ENCODE results near the gene ATP6V0D1. TPM values are rescaled to one million over a fixed set of nuclear protein-coding genes. Genes with fewer than 3 reads are reported as not detected.
A peak's percentile ranks its signal among the peaks of the same experiment; 100 is the strongest.

The ATP6V0D1 gene
- total RNA-seq, 1 experiment from 2014 or later: 48.6 TPM

DNA sequence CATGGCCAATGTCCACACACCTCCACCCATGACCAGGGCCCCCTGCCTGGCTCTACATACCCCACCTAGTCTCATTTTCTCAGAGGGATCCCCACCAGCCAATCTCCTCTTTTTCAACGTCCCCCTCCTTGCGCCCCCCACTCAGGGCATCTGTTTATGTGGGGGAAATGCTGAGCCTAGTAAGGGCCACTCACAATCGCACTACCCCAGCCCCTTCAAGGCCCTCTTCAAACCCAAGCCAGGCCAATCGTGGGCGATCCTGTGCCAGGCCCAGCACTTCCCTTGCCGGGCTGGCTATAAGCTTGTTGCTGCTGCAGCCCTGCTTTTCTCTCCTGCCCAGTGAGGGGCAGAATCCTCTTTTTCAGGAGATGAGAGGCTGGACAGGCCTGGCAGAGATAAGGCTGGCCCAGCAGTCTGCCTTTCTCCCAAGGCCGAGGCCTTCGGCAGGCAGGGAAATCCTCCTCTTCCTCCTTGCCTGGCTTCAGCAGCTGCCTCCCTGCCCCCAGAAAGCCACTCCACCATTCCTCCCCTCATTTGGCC, 33.9 kb downstream of the ATP6V0D1 start:
- Histone ChIP-seq H3K4me1 (peaks cover 19% of the 10 kb centered on the region), H3K4me3 (no peak overlapping the region), H3K27ac (peak overlapping the region; percentile 39), H3K9me3 (replicated peaks) (no peaks in the 10 kb centered on the region), H3K36me3 (no peaks in the 10 kb centered on the region), H3K27me3 (no peaks in the 10 kb centered on the region)
- no peak for DNase-seq

DNA sequence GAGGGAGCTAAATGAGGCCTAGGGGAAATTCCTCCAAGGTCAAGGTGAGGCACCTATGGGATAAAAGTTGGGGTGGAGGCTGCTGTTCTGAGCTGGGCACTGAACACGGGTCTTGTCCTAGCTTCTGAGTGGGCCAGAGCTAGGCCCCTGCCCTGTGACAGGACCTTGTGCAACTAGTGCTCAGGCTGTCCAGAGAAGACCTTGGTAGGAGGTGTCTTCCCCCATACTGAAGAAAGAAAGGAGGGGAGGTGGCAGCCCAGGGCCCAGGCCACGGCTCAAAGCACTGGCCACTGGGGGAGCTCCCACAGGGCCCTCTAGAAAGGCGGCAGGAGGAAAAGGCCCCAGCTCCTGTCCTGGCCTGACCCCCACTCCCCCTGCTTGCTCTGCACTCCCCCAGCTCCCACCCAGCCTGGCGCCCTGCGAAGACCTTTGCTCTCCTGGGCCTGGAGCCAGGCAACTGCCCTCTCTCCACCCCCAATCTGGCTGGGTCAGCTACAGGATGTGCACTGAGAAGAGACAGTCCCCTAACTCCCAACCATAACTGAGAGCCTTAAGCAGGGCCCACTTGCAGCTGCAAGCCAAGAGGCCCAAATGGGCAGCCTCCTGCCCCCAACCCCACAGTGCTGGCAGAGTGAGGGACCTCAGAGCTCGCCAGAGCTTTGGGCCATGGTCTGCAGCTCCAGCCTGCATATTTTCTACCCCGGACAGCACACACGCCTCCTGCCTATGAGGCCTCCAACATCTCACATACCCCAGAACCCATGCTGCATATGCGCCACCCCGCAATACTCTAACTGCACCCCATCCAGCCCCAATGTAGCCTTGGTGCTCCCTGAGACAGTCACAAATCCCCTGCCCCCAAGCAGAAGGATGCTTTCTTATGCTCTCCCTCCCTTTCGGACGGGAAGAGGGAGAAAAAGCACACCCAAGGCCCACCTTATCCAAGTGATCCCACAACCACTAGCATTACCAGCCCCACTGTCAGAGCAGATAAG, 34.7 kb downstream of the ATP6V0D1 start:
- H3K36me3 ChIP-seq: no peaks in the 10 kb centered on the region; the same call in 1 of the 2 replicates
- no peaks in the 10 kb centered on the region for H3K27me3 ChIP-seq
- DNase-seq: no peak
- peaks cover 27% of the 10 kb centered on the region for H3K4me1 ChIP-seq
- no peaks in the 10 kb centered on the region for H3K9me3 ChIP-seq (replicated peaks)
- H3K27ac ChIP-seq: no peak overlapping the region
- no peak overlapping the region for H3K4me3 ChIP-seq

DNA sequence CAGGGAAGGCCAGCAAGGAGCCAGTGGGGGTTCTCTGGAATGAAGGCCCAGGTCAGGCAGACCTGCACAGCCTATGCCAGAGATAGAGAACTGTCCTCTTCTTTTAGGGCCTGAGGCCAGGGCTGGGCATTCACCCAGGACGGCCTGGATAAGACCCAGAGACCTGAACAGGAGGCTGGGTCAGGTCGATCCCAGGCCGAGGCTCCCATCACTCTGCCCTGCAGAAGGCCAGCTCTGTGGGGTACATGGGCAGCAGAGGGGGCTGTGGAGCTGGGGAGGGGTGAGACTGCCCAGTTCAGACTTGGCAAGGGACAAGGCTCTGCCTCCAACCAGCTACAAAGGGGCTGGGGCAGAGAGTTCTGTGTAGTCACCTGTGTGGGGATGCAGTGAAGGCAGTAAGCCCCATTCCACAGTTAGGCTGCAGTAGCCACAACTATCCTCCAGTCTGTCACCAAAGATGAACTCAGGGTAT, 35.5 kb downstream of the ATP6V0D1 start:
- Histone ChIP-seq H3K4me1 (peaks cover 27% of the 10 kb centered on the region), H3K27ac (no peak overlapping the region), H3K36me3 (no peaks in the 10 kb centered on the region; the same call in 1 of the 2 replicates), H3K4me3 (no peak overlapping the region), H3K27me3 (no peaks in the 10 kb centered on the region), H3K9me3 (replicated peaks) (no peaks in the 10 kb centered on the region)
- no peak for DNase-seq

DNA sequence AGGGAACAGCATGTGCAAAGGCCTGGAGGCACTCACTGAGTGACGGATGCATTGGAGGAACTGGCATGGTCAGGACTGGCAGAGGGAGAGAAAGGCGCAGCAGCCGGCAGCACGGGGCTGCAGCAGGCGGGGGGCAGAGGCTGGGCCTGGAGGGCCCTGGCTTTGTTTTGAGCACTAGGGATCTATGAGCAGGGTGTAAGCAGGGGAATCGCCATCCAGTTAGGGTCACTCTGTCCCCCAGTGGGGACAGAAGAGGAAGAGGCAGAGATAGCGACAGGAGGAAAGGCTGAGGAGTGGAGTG, 35.9 kb downstream of the ATP6V0D1 start:
- Histone ChIP-seq H3K27me3 (no peaks in the 10 kb centered on the region), H3K4me1 (peaks cover 27% of the 10 kb centered on the region), H3K27ac (no peak overlapping the region), H3K4me3 (no peak overlapping the region), H3K9me3 (replicated peaks) (no peaks in the 10 kb centered on the region), H3K36me3 (no peaks in the 10 kb centered on the region; the same call in 1 of the 2 replicates)
- DNase-seq: no peak

DNA sequence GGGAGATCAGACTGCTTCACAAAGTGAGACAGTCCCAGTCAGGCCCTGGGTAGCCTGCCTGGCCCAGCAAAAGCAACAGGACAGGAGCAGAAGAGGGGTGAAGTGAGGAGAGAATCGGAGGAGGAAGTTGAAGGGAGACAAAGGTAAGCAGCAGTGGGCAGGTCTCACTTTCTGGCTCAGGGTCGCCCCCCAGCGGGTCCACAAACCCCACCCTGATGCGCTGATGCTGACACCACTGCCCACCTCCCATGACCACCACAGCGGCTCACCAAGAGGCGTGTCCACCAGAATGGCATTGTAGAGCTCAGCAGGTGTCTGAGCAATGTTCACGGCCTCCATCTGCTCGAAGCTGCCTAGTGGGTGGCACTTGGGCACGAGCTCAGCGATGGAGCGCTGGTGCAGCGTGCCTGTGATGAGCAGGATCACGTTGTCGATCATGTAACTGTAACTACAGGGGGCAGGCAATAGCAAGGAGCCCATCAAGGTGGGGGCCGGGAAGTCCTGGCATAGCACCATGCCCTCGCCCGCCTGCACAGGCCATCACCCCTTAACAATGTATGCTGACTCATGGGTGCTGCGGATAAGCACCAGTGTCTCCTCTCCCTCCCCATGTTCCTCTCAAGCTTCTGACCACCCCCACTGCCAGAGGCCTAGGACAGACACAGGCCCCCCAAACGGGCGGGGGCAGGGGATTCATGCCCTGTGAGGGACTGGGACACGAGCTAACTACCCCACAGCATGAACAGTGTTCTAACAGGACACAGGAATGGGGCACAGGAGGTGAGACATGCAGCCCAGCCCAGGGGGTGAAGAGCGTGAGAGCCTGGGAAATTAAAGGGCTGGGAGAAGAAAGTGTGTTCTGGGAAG, 36.5 kb downstream of the ATP6V0D1 start:
- Histone ChIP-seq H3K27me3 (no peaks in the 10 kb centered on the region), H3K36me3 (no peaks in the 10 kb centered on the region; the same call in 1 of the 2 replicates), H3K4me3 (no peak overlapping the region), H3K27ac (no peak overlapping the region), H3K9me3 (replicated peaks) (no peaks in the 10 kb centered on the region), H3K4me1 (peaks cover 25% of the 10 kb centered on the region)
- DNase-seq: no peak

DNA sequence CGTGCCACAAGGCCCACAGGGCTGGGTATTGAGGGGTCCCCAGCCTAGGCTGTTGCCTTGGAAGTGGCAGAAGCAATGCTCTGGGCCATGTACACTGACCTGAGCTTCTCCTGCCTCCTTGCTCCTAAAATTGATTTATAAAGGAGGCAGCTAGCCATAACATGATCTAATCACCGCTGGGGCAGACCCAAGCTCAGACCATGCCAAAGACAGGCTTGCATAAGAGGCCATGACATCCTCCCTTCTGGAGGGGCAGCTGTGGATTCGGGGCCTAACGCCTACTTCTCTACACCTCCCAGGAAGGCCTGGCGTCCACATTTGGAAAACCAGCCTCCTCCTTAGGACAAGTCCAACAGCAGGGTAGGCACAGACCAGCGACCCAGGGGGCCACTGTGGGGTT, 37.7 kb downstream of the ATP6V0D1 start:
- H3K4me1 ChIP-seq: peaks cover 22% of the 10 kb centered on the region
- peaks cover 3% of the 10 kb centered on the region for H3K36me3 ChIP-seq
- no peaks in the 10 kb centered on the region for H3K27me3 ChIP-seq
- no peaks in the 10 kb centered on the region for H3K9me3 ChIP-seq (replicated peaks)
- H3K4me3 ChIP-seq: no peak overlapping the region
- no peak overlapping the region for H3K27ac ChIP-seq
- no peak for DNase-seq

DNA sequence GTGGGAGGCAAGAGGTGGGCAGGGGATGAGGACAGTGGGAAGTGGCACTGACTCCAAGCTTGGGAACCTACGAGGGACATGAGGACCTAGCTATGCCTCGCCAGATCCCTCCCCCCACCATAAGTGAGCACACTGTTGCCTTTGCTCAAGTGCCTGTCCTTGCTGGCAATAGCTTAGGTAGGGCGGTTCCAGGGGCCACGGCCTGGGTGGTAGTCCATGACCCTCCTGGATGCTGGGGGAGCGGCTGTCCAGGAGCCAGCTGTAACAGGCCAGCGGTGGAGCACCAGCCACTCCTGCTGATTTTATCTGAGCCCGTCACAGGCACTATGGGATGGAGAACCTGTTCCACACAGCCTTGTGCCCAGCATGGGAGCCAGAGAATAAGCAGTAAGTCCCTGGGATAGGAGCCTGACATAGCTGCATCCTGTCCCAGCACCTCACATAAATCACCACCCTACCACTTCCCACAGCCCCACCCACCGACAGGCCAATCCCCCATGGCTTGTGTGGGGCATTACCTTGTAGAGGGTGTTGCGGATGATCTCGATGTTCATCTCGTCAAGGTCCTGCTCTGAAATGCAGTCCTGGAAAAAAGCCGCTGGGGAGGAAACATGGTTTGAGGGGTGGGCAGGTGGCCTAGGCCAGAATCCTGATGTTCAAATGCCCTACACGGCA, 38.2 kb downstream of the ATP6V0D1 start:
- H3K36me3 ChIP-seq: peaks cover 6% of the 10 kb centered on the region

DNA sequence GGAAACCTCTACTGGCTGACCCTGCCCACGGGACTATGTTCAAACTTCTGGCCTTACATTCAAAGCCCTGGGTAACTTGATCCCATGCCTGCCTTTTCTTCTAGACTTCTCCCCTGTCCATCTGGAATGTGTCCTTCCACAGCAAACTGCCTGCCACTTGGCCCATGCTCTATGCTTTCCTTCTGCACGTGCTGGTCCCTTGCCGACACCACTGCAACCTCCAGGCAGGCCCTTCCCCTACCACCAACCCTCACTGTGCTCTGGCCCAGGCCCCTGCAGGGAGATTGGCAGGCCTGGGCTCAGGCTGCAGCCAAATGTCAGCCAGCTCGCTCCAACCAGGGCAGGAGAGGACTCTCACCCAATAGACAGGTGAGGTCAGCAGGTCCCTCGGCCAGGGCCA, 39.0 kb downstream of the ATP6V0D1 start:
- H3K27me3 ChIP-seq: no peaks in the 10 kb centered on the region
- peaks cover 12% of the 10 kb centered on the region for H3K4me1 ChIP-seq
- DNase-seq: no peak
- peaks cover 6% of the 10 kb centered on the region for H3K36me3 ChIP-seq
- no peak overlapping the region for H3K4me3 ChIP-seq
- H3K9me3 ChIP-seq (replicated peaks): no peaks in the 10 kb centered on the region
- H3K27ac ChIP-seq: no peak overlapping the region

More for the DNA sequence above, 38.2 kb downstream of the ATP6V0D1 start:
- peaks cover 20% of the 10 kb centered on the region for H3K4me1 ChIP-seq
- H3K27ac ChIP-seq: no peak overlapping the region
- no peaks in the 10 kb centered on the region for H3K9me3 ChIP-seq (replicated peaks)
- no peak for DNase-seq
- H3K27me3 ChIP-seq: no peaks in the 10 kb centered on the region
- H3K4me3 ChIP-seq: no peak overlapping the region

DNA sequence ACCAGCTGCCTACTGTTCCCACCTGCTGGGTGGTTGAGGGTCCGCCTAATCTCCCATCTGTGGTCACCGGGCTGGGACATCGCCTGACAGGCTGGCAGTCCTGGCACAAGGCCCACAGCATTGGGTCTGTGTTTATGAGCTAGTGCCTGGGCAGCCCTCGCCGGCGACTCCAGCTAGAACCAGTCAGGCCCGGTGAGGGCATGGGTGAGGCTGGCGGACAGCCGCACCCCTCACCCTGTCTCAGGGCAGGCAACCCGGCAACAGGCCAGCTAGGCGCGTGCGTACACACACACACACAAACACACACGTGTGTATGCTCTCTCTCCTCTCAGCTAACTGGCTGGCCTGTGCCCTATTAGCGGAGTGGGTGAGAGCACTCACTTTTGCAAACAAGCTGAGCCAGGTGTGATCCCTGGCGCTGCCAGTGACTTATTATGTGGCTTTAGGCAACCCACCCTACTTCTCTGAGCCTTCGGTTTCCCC, 39.6 kb downstream of the ATP6V0D1 start:
- DNase-seq: peak in 1 of 2 experiments; percentile 52
- Histone ChIP-seq H3K4me3 (no peak overlapping the region), H3K4me1 (peaks cover 9% of the 10 kb centered on the region), H3K27ac (no peak overlapping the region), H3K36me3 (peaks cover 6% of the 10 kb centered on the region), H3K27me3 (no peaks in the 10 kb centered on the region), H3K9me3 (replicated peaks) (no peaks in the 10 kb centered on the region)

DNA sequence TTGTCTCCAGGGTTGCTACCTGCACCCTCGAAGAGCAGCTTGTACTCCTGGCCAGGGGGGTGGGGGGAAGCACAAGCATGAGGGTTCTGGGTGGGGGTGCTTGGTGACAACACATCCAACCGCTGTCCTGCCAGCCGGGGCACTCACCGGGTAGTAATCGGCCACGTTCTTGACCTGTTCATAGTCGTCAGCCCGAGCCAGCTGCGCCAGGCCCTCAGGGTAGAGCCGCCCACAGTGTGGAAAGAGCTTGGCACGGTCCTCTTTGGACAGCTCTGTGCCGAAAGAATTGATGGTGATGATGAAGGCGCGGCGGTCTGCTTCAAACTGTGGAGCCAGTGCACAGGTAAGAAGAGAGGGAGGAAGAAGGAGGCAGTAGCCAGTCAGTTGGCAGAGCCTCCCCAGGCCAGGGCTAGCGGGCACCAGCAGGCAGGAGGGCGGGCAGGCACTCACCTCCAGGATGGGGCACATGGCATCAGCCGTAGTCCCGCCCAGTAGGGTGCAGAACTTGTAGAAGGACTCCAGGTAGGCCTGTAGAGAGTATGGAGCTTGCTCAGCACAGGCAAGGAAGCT, 42.0 kb downstream of the ATP6V0D1 start:
- Histone ChIP-seq H3K27ac (no peak overlapping the region), H3K9me3 (replicated peaks) (no peaks in the 10 kb centered on the region), H3K4me1 (peaks cover 9% of the 10 kb centered on the region), H3K4me3 (no peak overlapping the region), H3K36me3 (peaks cover 6% of the 10 kb centered on the region), H3K27me3 (no peaks in the 10 kb centered on the region)
- DNase-seq: no peak

DNA sequence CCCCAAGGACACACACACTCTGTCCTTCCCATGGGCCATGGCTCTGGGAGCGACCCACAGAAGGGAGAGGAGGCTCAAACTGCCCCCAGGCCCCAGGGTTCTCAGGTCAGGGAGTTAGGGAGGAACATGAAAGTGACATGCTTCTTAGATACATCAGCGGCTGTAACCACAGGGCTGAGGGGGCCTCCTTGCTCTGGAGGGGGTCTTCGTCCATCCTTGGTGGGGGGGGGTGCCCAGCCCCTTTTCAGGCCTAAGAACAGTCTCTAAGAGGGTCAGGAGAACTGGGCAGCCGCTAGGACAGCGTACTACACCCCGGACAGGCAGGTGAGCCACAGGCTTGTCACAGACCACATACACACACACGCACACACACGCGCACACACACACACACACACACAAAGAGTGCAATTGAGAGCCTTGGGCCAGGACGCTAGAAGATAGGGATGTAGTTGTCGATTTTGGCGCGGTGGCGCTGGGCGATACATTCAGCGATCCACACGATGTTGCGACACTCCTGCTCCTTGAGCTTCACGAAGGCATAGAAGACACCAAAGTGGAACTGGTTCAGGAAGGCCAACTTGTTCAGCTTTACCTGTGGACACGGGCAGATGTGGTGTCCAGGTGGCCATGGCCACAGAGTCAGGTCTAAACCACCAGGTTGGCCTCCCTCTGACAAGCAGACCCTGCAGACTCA, 42.7 kb downstream of the ATP6V0D1 start:
- Histone ChIP-seq H3K9me3 (replicated peaks) (no peaks in the 10 kb centered on the region), H3K4me1 (peaks cover 9% of the 10 kb centered on the region), H3K36me3 (peaks cover 6% of the 10 kb centered on the region), H3K27ac (no peak overlapping the region), H3K4me3 (no peak overlapping the region), H3K27me3 (no peaks in the 10 kb centered on the region)
- no peak for DNase-seq

DNA sequence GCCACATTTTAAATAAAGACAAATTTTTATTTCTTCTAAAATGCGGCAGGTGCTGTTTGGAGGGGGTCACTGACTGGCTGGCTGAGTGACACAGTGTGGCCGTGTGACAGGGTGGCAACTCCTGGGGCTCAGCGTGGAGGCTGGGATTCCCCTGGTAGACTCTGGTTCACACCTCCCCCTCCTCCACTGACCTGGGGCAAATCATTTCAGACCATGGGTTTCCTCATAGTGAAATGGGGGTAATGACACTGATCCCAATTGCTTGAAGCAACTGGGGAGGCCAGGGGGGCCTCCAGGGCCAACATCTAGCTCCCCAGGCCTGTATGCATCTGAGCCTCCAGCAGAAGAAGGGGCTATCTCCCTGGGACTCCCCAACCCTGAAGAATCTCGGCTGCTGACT, 43.4 kb downstream of the ATP6V0D1 start:
- no peak overlapping the region for H3K4me3 ChIP-seq
- peaks cover 9% of the 10 kb centered on the region for H3K4me1 ChIP-seq
- DNase-seq: no peak
- peaks cover 6% of the 10 kb centered on the region for H3K36me3 ChIP-seq
- H3K9me3 ChIP-seq (replicated peaks): no peaks in the 10 kb centered on the region
- no peaks in the 10 kb centered on the region for H3K27me3 ChIP-seq
- no peak overlapping the region for H3K27ac ChIP-seq

DNA sequence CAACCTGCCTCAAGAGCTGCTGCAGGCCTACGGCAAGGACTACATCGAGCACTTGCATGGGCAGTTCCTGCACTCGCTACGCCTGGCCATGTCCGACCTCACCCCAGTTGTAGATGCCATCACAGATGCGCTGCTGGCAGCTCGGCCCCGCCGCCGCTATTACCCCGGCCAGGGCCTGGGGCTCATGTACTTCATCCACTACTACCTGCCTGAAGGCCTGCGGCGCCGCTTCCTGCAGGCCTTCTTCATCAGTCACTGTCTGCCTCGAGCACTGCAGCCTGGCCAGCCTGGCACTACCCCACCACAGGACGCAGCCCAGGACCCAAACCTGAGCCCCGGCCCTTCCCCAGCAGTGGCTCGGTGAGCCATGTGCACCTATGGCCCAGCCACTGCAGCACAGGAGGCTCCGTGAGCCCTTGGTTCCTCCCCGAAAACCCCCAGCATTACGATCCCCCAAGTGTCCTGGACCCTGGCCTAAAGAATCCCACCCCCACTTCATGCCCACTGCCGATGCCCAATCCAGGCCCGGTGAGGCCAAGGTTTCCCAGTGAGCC, 44.2 kb downstream of the ATP6V0D1 start:
- Histone ChIP-seq H3K27me3 (no peaks in the 10 kb centered on the region), H3K4me3 (no peak overlapping the region), H3K27ac (no peak overlapping the region), H3K4me1 (peaks cover 5% of the 10 kb centered on the region), H3K9me3 (replicated peaks) (no peaks in the 10 kb centered on the region), H3K36me3 (peaks cover 6% of the 10 kb centered on the region)
- no peak for DNase-seq

Data from SJCRH30 (cell line).